WTC11 (cell line): ENCODE data around the gene DISC1.

ENCODE experiments used
- ATF3 ChIP-seq: sonication (generic); formaldehyde crosslinking; conservative IDR thresholded peaks from 2 replicates; pipeline ENCODE4 v1.8.1; 2022; ENCODE audit warnings: mild to moderate bottlenecking, missing genetic modification reagents
- ELF4 ChIP-seq: sonication (generic); formaldehyde crosslinking; IDR thresholded peaks from 2 replicates; pipeline ENCODE4 v1.8.1; 2022; ENCODE audit warnings: low read depth, mild to moderate bottlenecking, moderate library complexity, missing genetic modification reagents
- MAX ChIP-seq: sonication (generic); formaldehyde crosslinking; IDR thresholded peaks from 2 replicates; pipeline ENCODE4 v1.8.0; 2022; ENCODE audit warnings: mild to moderate bottlenecking, missing genetic modification reagents
- SOX15 ChIP-seq: fragments of 250-450 bp; sonication (Bioruptor Pico); IDR thresholded peaks from 2 replicates; pipeline ENCODE4 v1.9.0; 2021; ENCODE audit warnings: mild to moderate bottlenecking
- SP1 ChIP-seq: sonication (generic); formaldehyde crosslinking; conservative IDR thresholded peaks from 2 replicates; pipeline ENCODE4 v1.8.1; 2022; ENCODE audit warnings: missing genetic modification reagents
- TF ChIP-seq, protein P1 (sequence below): fragments of 200-600 bp; IDR thresholded peaks from 2 replicates; pipeline ENCODE4 v1.8.0; 2022; ENCODE audit warnings: antibody characterized with exemption
- TF ChIP-seq, protein P2 (sequence below): sonication (generic); formaldehyde crosslinking; IDR thresholded peaks from 2 replicates; pipeline ENCODE4 v1.8.1; 2023; ENCODE audit warnings: mild to moderate bottlenecking, missing genetic modification reagents, moderate library complexity

GRCh38 chr1:231735941-231736340, 109.4 kb downstream of the DISC1 start:
- TF ChIP-seq, protein P1, sequence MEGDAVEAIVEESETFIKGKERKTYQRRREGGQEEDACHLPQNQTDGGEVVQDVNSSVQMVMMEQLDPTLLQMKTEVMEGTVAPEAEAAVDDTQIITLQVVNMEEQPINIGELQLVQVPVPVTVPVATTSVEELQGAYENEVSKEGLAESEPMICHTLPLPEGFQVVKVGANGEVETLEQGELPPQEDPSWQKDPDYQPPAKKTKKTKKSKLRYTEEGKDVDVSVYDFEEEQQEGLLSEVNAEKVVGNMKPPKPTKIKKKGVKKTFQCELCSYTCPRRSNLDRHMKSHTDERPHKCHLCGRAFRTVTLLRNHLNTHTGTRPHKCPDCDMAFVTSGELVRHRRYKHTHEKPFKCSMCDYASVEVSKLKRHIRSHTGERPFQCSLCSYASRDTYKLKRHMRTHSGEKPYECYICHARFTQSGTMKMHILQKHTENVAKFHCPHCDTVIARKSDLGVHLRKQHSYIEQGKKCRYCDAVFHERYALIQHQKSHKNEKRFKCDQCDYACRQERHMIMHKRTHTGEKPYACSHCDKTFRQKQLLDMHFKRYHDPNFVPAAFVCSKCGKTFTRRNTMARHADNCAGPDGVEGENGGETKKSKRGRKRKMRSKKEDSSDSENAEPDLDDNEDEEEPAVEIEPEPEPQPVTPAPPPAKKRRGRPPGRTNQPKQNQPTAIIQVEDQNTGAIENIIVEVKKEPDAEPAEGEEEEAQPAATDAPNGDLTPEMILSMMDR, result no peak
- TF ChIP-seq ELF4 (CRISPR knock-in tag) (no peak), ATF3 (CRISPR knock-in tag) (no peak), SOX15 (CRISPR knock-in tag) (no peak), SP1 (CRISPR knock-in tag) (no peak), MAX (no peak)
- TF ChIP-seq, protein P2, sequence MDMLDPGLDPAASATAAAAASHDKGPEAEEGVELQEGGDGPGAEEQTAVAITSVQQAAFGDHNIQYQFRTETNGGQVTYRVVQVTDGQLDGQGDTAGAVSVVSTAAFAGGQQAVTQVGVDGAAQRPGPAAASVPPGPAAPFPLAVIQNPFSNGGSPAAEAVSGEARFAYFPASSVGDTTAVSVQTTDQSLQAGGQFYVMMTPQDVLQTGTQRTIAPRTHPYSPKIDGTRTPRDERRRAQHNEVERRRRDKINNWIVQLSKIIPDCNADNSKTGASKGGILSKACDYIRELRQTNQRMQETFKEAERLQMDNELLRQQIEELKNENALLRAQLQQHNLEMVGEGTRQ (CRISPR knock-in tag), result no peak
